HG03196 (cell line): Measurements from ENCODE around the gene TANGO6.

Source experiments
- ATAC-seq: cut with Tn5 transposase; IDR thresholded peaks from one replicate; pipeline ENCODE4 v1.9.1; 2021; ENCODE audit not compliant: unreplicated experiment

Gene TANGO6

DNA sequence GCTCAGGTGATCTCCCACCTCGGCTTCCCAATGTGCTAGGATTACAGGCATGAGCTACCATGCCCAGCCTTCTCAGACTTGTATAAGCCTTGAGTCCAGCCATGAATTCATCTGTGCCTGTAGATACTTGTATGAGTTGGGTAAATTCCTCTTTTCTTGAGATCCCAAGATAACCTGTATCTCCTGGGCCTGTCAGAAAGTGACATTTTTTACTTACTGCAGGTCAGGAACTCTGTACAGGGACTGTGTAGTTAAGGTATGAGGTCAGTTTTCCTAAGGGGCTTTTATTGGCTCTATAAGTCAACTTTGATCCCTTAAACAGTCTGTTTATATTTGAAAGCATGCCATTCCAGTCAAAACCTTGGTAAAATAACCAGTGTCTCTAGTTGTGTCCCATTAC is 155.8 kb downstream of the TANGO6 start:
- ATAC-seq = no peak

DNA sequence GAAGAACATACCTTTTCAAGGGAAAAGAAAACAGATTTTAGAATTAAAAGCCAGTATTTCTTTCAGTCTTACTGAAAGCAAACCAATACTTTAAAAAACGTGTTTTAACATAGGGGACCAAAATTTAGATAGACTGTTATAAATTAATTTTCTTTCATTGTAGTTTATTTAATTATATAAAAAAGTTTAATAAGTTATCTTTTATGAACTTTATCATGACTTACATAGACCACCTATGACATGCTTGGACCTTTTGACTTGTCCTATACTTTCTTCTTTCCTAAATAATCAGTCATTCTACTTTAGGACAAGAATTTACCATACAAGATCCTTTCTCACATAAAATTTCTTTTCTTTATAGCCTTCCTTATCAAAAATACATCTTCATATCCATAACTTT is 160.2 kb downstream of the TANGO6 start:
- ATAC-seq = no peak

DNA sequence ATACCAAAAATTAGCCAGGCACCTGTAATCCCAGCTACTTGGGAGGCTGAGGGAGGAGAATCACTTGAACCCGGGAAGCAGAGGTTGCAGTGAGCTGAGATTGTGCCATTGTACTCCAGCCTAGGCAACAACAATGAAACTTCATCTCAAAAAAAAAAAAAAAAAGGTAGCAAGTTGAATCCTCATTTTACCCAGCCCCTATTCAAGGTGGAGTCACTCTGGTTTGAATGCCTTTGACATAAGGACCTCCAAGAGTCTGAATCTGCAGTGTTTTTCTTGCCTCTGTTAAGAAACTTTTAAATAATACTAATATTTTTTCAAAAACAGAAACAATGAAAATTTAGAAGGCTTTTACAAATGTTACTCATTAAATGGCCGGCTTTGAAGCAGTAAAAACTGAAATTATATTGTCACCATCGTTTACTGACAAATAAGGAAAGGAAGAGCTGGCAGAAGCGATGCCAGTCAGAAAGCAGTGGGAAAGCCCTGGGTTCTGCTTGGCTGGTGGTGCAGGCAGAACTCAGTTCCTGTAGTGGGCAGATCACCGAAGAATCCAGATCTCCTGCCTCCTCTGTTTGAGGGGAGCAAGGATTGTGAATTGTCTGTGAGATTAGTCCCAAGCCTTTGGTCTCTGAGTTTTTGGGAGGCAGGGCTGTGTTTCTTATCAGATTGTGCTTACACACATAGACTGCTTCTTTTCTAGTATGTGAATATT is 162.5 kb downstream of the TANGO6 start:
- ATAC-seq = no peak

DNA sequence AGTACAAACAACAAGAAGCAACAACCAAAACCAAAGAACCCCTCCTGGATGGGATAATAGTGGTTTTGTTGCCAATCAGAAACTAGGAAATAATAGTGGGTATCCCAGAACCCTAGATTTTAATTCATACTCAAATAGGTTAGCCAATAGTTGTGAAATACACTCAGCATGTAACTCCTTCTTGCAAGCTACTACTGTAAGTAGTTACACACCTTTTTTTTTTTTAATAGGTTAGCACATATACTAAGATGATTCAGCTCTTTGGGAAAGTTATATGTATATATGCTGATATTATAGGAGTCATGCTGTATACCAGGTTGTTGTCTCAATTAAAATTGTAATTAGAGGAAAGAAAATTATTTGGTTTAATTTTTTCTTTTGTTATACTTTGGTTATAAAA is 169.6 kb downstream of the TANGO6 start:
- ATAC-seq = no peak

DNA sequence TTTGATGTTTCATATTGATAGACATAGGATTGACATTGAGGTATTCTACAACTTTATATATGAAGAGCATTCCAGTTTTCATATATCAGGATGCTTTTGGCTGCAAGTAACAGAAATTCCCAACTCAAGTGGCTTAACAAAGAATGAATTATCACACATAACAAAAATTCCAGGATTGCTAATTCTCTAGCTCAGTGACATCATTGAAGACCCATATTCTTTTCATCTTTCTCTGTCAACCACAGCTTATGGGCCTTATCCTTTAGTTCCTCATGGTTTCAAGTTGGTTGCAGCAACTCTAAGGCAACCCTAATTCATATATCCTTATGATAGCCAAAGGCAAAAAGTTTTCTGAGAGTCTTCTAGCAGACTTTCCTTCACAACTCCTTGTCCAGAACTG is 170.7 kb downstream of the TANGO6 start:
- ATAC-seq = no peak

DNA sequence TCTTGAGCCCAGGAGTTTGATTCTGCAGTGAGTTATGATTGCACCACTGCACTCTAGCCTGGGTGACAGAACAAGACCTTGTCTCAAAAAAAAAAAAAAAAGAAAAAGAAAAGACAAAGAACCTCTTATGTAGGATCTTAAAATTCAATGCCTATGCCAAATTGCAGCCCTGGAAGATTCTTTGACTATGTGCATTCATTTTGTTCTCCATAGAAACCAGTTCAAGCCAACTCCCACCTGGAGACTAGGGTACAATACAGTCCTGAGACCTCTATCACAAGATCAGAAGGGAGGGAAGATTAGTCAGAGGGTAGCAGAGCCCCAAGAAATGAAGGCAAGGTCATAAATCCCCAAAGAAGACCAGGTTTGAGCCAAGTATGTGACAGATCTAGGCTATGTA is 171.5 kb downstream of the TANGO6 start:
- no peak for ATAC-seq

DNA sequence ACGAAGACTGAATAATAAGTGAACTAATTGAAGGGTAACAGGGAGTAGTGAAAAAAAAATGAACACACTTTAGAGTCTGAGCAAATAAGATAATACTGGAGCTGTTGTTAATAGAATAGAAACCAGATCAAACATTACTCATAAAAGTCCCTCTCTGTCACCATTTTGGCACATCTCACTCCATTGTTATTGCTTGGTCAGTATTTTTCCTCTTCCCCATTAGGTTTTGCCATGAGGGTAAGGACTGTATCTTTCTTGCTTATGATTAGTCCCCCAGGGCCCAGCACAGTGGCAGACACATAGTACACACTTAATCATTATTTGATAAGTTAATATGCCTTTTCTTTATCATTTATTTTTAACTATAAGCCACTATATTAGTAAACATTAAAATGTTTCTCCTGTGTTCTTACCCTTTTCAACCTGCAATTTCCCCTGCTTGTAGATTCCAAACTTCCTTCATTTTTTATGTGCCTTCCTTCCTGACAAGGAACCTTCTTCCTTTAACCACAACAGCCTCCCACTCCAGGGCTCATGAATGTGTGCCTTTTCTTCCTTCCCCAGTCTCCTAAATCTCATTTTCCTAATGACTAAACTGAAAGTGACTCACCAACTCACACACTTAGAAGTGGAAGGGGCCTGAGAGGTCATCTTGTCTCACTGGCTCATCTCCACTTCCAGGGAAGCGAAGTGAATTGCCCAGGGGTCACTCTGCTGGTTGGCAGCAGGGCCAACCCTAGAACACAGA is 173.9 kb downstream of the TANGO6 start:
- no peak for ATAC-seq

DNA sequence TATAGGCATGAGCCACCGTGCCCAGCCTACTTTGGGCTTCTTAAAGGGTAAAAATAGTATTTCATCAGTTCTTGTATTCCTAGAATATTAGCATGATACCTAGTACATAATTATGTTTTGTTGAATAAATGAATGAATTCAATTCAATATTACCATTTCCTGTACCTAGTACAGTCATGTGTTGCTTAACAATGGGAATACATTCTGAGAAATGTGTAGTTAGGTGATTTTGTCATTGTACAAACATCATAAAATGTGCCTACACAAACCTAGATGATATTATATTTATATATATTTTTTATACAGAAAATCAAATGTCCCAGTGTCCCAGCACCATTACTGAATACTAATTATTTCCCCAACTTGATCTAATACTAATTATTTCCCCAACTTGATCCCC is 176.5 kb downstream of the TANGO6 start:
- no peak for ATAC-seq

DNA sequence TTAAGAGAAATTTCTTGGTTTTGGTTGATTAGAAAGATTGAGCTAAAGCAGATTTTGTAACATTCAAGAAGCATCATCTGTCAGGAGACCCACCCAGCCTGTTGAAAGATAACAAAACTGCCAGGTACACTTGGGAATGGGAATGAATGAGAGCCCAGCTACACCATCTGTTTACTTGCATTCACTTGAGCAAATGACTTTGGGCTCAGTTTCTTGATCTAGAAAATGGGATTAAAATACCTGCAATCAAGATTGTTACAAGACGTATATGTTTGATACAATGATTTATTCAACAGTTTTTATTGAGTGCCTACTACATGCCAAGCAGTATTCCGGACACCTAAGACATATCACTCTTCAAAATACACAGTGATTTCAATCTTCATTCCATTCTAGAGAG is 185.8 kb downstream of the TANGO6 start:
- ATAC-seq = no peak

DNA sequence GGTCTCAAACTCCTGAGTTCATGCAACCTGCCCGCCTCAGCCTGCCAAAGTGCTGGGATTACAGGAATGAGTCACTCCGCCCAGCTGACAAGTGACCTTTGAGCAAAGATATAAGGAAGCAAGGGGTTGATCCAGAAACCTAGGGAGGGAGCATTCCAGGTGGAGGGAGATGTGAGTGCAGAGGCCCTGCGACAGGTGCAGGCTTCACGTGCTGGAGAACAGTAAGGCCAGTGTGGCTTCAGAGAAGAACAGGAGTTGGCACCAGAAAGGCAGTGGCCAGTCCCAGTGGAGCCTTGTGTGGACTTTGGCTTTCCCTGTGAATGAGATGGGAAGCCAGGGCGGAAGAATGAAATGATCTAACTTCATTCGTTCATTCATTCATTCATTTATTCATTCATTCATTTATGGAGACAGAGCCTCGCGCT is 188.6 kb downstream of the TANGO6 start:
- no peak for ATAC-seq

DNA sequence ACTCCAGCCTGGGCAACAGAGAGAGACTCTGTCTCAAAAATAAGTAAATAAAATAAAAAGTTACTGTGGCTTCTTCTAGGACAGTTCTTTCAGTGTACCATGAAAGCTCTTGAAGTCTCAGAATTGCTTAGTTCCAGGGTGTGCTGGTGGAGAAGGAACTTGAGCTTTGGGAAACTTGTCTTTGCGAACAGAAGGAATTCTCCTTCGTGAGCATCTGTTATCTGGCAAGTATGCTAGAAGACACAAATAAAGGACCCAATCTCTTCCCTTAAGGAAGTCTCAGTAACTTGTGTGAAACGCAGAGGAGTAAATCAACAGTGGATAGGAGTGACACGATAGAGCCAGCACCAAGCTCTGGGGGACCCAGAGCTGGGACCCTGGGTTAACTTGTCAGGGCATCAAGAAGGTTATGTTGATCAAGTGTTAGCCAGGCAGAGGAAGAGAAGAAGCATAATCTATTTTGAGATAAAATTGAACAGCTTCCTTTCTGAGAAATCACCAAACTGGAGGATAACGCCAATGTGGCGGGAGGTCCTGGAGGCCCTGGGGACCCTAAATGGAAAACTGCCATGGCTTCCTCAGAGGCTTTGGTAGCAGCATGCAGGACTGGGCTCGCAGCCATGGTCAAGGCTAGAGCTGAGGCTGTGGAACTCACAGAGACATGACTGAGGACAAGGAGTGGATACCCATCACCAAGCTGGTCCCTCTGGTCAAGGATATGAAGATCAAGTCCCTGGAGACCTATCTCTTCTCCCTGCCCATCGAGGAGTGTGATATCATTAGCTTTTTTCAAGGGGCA is 190.0 kb downstream of the TANGO6 start:
- no peak for ATAC-seq

DNA sequence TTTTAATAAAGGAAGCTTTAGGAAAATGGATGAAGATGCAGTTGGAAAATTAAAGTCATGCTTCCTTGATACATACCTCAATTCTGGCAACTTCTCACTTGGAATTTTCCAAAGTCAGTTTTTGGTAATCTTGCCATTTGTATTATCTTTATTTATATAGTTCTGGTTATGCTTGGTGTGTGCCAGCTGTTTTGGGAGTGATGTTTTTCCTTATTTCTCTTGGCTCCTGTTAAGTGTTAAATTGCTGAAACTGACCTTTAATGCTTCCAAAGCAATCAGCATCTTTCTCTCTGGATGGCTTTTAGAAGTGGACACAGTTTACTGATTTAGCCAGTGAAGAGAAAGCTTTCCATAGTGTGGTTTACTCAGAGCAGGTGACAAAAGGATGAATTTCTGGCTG is 192.0 kb downstream of the TANGO6 start:
- ATAC-seq = no peak

DNA sequence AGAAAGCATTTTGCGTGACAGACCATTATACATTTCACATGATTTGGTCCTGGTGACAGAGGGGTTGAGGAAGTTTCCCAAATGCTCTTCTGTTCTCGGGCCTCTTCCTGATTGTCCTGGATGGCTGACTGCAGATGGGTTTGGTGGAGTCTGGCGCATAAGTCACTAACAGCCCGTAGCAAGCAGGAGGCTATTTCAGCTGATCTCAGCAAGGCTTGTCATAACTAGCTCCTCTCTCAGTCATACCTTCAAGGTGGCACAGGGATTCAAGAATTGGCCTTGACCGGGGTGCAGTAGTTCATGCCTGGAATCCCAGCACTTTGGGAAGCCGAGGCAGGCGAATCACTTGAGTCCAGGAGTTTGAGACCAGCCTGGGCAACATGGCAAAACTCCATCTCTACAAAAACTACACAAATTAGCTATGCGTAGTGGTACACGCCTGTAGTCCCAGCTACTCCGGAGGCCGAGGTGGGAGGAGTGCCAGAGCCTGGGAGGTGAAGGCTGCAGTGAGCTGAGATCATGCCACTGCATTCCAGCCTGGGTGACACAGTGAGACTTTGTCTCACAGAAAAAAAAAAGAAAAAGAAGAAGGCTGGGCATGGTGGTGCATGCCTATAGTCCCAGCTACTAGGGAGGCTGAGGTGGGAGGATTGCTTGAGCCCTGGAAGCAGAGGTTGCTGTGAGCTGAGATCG is 193.2 kb downstream of the TANGO6 start:
- no peak for ATAC-seq

DNA sequence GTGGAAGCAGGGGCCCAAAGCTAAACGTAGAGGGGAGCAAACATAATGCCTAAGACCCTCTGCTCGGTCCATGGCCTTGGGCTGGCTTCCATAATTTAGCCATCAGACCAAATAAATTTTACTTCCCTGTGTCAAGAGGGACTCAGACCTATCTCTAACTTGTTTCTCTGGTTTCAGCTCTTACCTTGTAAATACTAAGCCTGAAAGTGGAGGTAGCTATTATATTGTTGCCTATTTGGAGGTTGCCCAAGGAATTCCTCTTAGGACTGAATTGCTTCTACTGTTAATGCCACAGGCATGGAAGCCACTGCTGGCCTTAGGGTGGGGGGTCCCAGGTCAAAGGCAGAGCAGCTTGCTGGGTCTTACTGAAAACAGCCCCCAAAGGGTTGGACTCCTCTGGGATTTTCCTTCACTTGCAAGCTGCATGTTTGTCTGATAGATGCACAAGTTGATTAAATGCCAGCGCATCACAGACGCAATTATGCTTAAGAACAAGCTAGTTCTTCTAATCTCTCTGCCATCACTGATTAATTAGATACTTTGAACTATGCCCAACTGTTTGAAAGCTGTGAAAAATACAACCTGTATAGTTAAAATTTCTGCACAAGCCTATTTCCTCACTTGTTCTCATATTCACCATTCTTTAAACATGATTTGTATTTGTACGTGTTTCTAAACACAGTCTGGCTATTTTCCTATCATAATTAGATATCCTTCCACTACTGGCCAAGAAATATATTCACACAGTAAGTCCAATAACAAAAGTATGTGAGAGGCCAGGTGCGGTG is 194.2 kb downstream of the TANGO6 start:
- ATAC-seq = no peak

DNA sequence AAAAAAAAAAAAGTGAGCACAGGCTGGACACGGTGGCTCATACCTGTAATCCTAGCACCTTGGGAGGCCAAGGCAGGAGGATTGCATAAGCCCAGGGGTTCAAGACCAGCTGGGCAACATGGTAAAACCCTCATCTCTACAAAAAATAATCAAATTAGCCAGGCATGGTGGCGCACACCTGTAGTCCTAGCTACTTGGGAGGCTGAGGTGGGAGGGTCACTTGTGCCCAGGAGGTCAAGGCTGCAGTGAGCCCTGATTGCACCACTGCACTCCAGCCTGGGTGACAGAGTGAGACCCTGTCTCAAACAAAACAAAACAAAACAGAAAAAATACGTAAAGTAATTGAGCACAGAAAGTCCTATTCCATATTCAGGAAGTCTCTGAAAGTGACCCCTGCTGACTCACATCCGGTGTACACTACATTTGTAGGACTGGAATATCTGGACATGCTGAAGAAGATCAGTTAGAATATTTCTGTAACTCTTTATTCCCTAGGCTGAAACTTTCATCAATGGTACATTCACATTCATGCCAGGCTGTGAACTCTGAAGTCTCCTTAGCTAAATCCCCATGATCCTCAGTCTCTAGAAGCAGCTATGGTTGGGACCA is 196.1 kb downstream of the TANGO6 start:
- no peak for ATAC-seq

DNA sequence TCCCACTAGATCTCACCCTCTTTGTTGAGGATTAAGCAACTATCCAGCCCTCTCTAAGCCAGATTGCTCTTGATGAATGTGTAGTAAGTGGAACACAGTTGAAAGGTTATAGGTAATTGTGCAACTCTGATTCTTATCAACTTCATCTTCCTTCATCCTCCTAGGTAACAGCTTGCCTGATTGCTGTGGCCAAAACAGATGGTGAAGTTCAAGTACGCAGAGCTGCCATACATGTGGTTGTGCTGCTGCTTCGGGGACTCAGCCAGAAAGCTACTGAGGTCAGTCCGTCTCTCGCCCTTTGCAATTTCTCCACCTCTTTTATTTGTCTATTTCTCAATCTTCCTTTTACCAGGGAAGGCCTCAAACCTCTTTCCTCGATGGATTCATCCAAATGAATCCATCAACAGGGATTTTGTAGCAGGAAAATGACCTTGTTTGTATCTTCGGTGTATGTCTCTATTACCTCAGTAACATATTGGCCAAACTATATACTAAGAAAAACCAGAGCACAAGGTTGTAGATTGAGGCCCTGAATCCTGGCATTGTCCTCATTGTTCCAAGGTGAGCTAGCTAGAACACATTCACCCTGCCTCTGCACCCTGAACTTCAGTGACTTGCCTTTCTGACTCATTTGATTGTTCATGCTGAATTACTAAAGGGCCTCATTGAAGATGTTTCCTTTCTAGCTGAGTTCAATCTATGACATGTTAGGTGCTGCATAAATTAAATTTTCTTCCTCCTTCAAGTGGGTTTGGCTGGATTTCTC is 197.0 kb downstream of the TANGO6 start:
- no peak for ATAC-seq

DNA sequence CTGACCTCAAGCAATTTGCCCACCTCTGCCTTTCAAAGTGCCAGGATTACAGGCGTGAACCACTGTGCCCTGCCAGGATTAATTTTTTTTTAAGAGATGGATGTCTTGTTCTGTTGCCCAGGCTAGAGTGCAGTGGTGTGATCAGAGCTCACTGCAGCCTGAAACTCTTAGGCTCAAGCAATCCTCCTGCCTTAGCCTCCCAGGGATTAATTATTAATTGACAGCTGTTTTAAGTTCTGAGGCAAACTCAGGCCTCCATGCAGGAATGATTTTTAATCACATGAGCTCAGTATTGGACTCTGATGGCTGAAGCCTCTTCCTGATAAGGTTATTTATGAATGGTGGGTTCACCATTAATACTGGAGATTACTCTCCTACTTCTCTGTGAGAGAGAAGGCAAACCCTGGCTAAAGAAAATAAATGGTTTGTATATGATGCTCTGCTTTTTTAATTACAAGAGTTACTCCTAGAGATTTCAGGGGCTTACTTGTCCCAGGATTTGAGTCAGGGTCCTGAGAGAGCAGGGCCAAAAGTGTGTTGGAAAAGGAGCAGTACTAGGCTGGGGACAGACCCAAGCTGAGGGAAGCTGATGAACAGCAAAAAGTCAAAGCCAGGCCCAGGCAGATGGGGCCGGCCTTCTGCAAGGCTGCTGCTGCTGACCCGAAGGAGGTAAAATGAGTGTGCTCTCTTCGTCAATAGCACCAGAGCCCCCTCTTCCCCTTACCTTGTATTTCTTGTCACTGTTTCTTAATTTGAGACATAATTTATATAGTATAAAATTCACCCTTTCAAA is 205.2 kb downstream of the TANGO6 start:
- ATAC-seq = no peak

DNA sequence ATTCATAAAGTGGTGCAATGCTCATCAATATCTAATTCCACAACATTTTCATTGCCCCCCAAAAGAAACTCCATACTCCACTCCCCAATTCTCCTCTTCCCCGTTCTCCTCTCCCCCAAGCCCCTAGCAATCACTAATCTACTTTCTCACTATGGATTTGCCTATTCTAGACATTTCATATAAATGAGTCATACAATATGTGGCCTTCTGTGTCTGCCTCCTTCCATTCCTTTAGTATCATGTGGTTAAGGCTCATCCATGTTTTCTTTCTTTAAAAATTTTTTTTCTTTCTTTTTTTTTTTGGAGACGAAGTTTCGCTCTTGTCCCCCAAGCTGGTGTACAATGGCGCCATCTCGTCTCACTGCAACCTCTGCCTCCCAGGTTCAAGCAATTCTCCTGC is 205.8 kb downstream of the TANGO6 start:
- no peak for ATAC-seq
